GM12878 (cell line): ENCODE measurements around the gene SMG6. TPM values are rescaled to one million over a fixed set of nuclear protein-coding genes. Genes with fewer than 3 reads are reported as not detected.

ENCODE experiments used
- ATAC-seq: fragments of 200-7000 bp; cut with Tn5 transposase; 3 replicates; pipeline ENCODE4 v1.9.1; 2020; ENCODE audit warnings: mild to moderate bottlenecking, moderate library complexity
- BruUV-seq: library from RNA; stranded (reverse); fragments of 400-500 nt; replicated peaks from 2 replicates; lab custom pipeline; 2021; lab: Mats Ljungman, UMichigan
- CTCF ChIA-PET: fragments of 300-600 bp; sonication (Branson Sonifier 250); formaldehyde crosslinking; extraction: SDS; loops from one replicate; lab custom pipeline; 2021; ENCODE audit warnings: inconsistent platforms; lab: Yijun Ruan, JAX
- POLR2A ChIA-PET: fragments of 350-600 bp; formaldehyde crosslinking; extraction: SDS; loops from one replicate; lab custom pipeline; 2021; ENCODE audit warnings: inconsistent platforms; lab: Charles Lee
- RAD21 ChIA-PET: fragments of 300-600 bp; sonication (Branson Sonifier 250); formaldehyde crosslinking; loops from one replicate; lab custom pipeline; 2023; ENCODE audit warnings: antibody characterized with exemption; ENCODE audit not compliant: unreplicated experiment; lab: Charles Lee
- SMC1A ChIA-PET: fragments of 300-600 bp; sonication (Branson Sonifier 250); formaldehyde crosslinking; loops from one replicate; lab custom pipeline; 2023; ENCODE audit not compliant: unreplicated experiment, uncharacterized antibody; lab: Charles Lee
- DNase-seq: peaks from one replicate; pipeline ENCODE4 v3.0.0-alpha.2; 2011; ENCODE audit warnings: low read depth, low spot score
- FAIRE-seq: peaks from 3 replicates; lab custom pipeline; 2011; peaks lifted over from hg19 to GRCh38; lab: Jason Lieb, UNC
- H2AFZ ChIP-seq: 2 replicates; pipeline ENCODE4 v1.6.0; 2011; ENCODE audit warnings: low read depth, low read length, control low read depth; ENCODE audit not compliant: control insufficient read depth
- H3K27ac ChIP-seq: 2 replicates; pipeline ENCODE4 v1.5.1; 2011; ENCODE audit warnings: control low read depth; ENCODE audit not compliant: control insufficient read depth, insufficient read depth
- H3K27me3 ChIP-seq, 2 experiments: replicated peaks in 1 of 2; 2 replicates each; pipeline versions ENCODE4 v1.6.0 to v1.6.1; 2011; ENCODE audit warnings: low read length in 1 of 2; ENCODE audit not compliant: control insufficient read depth in 2 of 2, insufficient read depth in 2 of 2
- H3K36me3 ChIP-seq, 2 experiments: 2 replicates each; pipeline ENCODE4 v1.5.1; 2011; ENCODE audit warnings: low read length in 1 of 2; ENCODE audit not compliant: control insufficient read depth in 2 of 2, insufficient read depth in 2 of 2
- H3K4me1 ChIP-seq: 2 replicates; pipeline ENCODE4 v1.6.1; 2011; ENCODE audit warnings: mild to moderate bottlenecking, low read length, moderate library complexity, mixed read lengths; ENCODE audit not compliant: control insufficient read depth, insufficient read depth
- H3K4me2 ChIP-seq: 2 replicates; pipeline ENCODE4 v1.6.0; 2011; ENCODE audit warnings: control low read depth; ENCODE audit not compliant: control insufficient read depth, insufficient read depth
- H3K4me3 ChIP-seq: fragments of 200-600 bp; sonication (generic); 2 replicates; pipeline ENCODE4 v1.5.1; 2016
- H3K79me2 ChIP-seq: 2 replicates; pipeline ENCODE4 v1.6.0; 2011; ENCODE audit warnings: low read length; ENCODE audit not compliant: control insufficient read depth, insufficient read depth
- H3K9ac ChIP-seq: 2 replicates; pipeline ENCODE4 v1.8.0; 2011; ENCODE audit warnings: low read length, control low read depth, mixed read lengths; ENCODE audit not compliant: control insufficient read depth, insufficient read depth
- H3K9me3 ChIP-seq: replicated peaks from 3 replicates; pipeline ENCODE4 v1.5.1; 2011; ENCODE audit warnings: mild to moderate bottlenecking, low read length; ENCODE audit not compliant: control insufficient read depth, insufficient read depth
- H4K20me1 ChIP-seq: 2 replicates; pipeline ENCODE4 v1.6.0; 2011; ENCODE audit not compliant: control insufficient read depth, insufficient read depth
- CREB1 ChIP-seq: IDR thresholded peaks from 2 replicates; pipeline ENCODE4 v1.6.1; 2012; ENCODE audit warnings: low read depth, mild to moderate bottlenecking, inconsistent platforms
- E2F4 ChIP-seq: IDR thresholded peaks from 2 replicates; pipeline ENCODE4 v1.6.1; 2012; ENCODE audit warnings: low read depth, low read length, improper control_type of control experiment
- E2F8 ChIP-seq: fragments of 450-650 bp; IDR thresholded peaks from 2 replicates; pipeline ENCODE4 v1.6.1; 2018; ENCODE audit warnings: mild to moderate bottlenecking, low read depth, moderate library complexity; ENCODE audit not compliant: partially characterized antibody
- EED ChIP-seq: sonication (generic); IDR thresholded peaks from 2 replicates; pipeline ENCODE4 v1.6.1; 2016; ENCODE audit warnings: antibody characterized with exemption, low read depth
- NKRF ChIP-seq: fragments of 450-650 bp; conservative IDR thresholded peaks from 2 replicates; pipeline ENCODE4 v1.6.1; 2017; ENCODE audit warnings: mild to moderate bottlenecking, moderate library complexity
- SRF ChIP-seq, 2 experiments: IDR thresholded peaks; 2 replicates each; pipeline ENCODE4 v1.6.1; 2011; ENCODE audit warnings: low read depth in 2 of 2, low read length in 2 of 2, mild to moderate bottlenecking in 1 of 2, moderate library complexity in 1 of 2
- USF1 ChIP-seq: IDR thresholded peaks from 2 replicates; pipeline ENCODE4 v1.6.1; 2011; ENCODE audit warnings: borderline replicate concordance, low read depth, mild to moderate bottlenecking, moderate library complexity, mixed read lengths, low read length; ENCODE audit not compliant: insufficient read depth; ENCODE audit errors: extremely low read length
- ZBTB4 ChIP-seq: fragments of 450-650 bp; formaldehyde crosslinking; IDR thresholded peaks from 2 replicates; pipeline ENCODE4 v1.4.0; 2022; ENCODE audit warnings: mild to moderate bottlenecking, moderate library complexity
- WGBS: methylation state at CpG from one replicate; pipeline ENCODE4 v1.1.6; 2016; ENCODE audit warnings: low lambda C conversion rate; ENCODE audit not compliant: insufficient replicate concordance, insufficient coverage; ENCODE audit errors: missing lambda C conversion rate; 5-methylcytosine and 5-hydroxymethylcytosine counted together
- in situ Hi-C: fragments of 300-500 bp; cut with MboI; formaldehyde crosslinking; loops from 9 replicates; pipeline ENCODE4 v1.14.3; 2018; ENCODE audit warnings: mixed read lengths
- intact Hi-C: fragments of 100-400 bp; cut with micrococcal nuclease; formaldehyde crosslinking; loops from one replicate; pipeline ENCODE4 v1.14.2; 2022; ENCODE audit not compliant: unreplicated experiment
- polyA plus RNA-seq, 11 experiments: library from polyadenylated mRNA; depleted of rRNA in 4 of 11; unstranded in 6 of 11; stranded (reverse) in 5 of 11; fragments of >200 nt; fragmentation: Nextera tagmentation in 4 of 11; fragmentation: Illumina TruSeq in 1 of 11; extraction: Ambion mirVana in 4 of 11; extraction: Trizol in 1 of 11; gene quantifications; 1 replicate in 1 of 11; 2 replicates in 10 of 11; pipeline versions ENCODE4 v1.2.1 to v1.2.3, GENCODE V29; 2011 to 2016; ENCODE audit warnings: inconsistent platforms in 2 of 11, missing spikeins in 2 of 11, low read depth in 1 of 11
- total RNA-seq, 4 experiments: library from RNA; depleted of rRNA in 3 of 4; stranded (reverse); fragments of >200 nt in 3 of 4; fragmentation: Illumina TruSeq in 1 of 4; extraction: Trizol in 1 of 4; gene quantifications; 2 replicates each; pipeline versions ENCODE4 v1.2.1 to v1.2.3, GENCODE V29; 2013 to 2021

Gene SMG6
- total and polyA plus RNA-seq, 10 of the 15 experiments (the other 5 are each of a cell fraction or from before 2014, with no cell fraction given), result 0.58 to 28.7 (median 15.7) TPM

GRCh38 chr17:2251098-2251497, 52.5 kb downstream of the SMG6 start:
- H3K4me2 ChIP-seq, result no peak overlapping the region
- FAIRE-seq, result no peak
- ChIA-PET SMC1A (interaction anchor here (0.6 to 8.9 kb wide), 6 partner anchors 9 to 196 kb away, joined by 3 to 149 read pairs (median 4); partner anchors contain the start of gene HIC1), POLR2A (interaction anchor here (1.3 kb wide), 1 partner anchor 160 kb away, joined by 3 read pairs; no protein-coding TSS in a partner anchor), RAD21 (interaction anchor here (0.8 to 1.9 kb wide), 4 partner anchors 9 to 32 kb away, joined by 3 to 7 read pairs (median 4); no protein-coding TSS in a partner anchor), CTCF (interaction anchor here (0.6 to 9.4 kb wide), 7 partner anchors 9 to 194 kb away, joined by 3 to 265 read pairs (median 5); partner anchors contain the start of gene HIC1)
- no peak for DNase-seq
- no TSS peak for BruUV-seq
- H3K9ac ChIP-seq, result no peak overlapping the region
- no peak overlapping the region for H2AFZ ChIP-seq
- H3K4me3 ChIP-seq, result no peak overlapping the region
- no peaks in the 10 kb centered on the region for H3K9me3 ChIP-seq
- no peaks in the 10 kb centered on the region for H4K20me1 ChIP-seq
- in situ Hi-C loops (no loop called here), intact Hi-C loops (no loop called here)
- no peak for ATAC-seq
- 80% methylated on average over 5 of the region's 5 CpGs for WGBS
- no peak overlapping the region for H3K27ac ChIP-seq
- H3K36me3 ChIP-seq, result peaks cover 1 to 4% of the 10 kb centered on the region in 2 experiments; a peak in 3 of 4 replicates
- H3K79me2 ChIP-seq, result peaks cover 24% of the 10 kb centered on the region
- no peaks in the 10 kb centered on the region for H3K27me3 ChIP-seq
- H3K4me1 ChIP-seq, result peaks cover 28% of the 10 kb centered on the region
- TF ChIP-seq NKRF, result no peak
- no peak for TF ChIP-seq USF1
- no peak for TF ChIP-seq E2F4
- TF ChIP-seq EED, result no peak
- no peak for TF ChIP-seq SRF (IDR thresholded peaks at IDR 0.05; ENCODE audit: low read depth in 2 of 2, low read length in 2 of 2)
- no peak for TF ChIP-seq E2F8
- no peak for TF ChIP-seq ZBTB4 (CRISPR knock-in tag)
- no peak for TF ChIP-seq CREB1
